Hepatocyte (in vitro differentiated cells): ENCODE results near the gene IL20RB.

Source experiments
- EZH2phosphoT487 ChIP-seq: fragments of 200-600 bp; sonication (generic); IDR thresholded peaks from one replicate; pipeline ENCODE4 v1.6.1; 2018; ENCODE audit warnings: antibody characterized with exemption, mild to moderate bottlenecking, low read depth, moderate library complexity; ENCODE audit not compliant: unreplicated experiment, severe bottlenecking
- TF ChIP-seq, protein P1 (sequence below): fragments of 200-600 bp; sonication (generic); IDR thresholded peaks from 2 replicates; pipeline ENCODE4 v1.5.1; 2016; ENCODE audit warnings: antibody characterized with exemption, mild to moderate bottlenecking; ENCODE audit not compliant: poor library complexity

DNA sequence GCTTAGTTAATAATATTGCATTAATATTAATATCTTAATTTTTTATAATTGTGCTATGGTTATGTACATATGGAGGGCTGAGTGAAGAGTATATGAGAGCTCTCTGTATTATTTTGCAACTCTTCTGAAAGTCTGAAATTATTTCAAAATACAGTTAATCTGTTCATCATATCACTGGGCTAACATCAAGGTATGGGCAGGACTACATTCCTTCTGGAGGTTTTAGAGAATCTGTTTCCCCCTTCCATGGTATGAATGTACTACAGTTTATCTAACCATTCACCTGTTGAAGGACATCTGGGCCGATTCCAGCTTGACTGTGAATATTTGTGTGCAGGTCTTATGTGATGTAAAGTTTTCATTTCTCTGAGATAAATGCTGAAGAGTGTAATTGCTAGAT lies 5.1 kb downstream of the IL20RB start:
- TF ChIP-seq, protein P1, sequence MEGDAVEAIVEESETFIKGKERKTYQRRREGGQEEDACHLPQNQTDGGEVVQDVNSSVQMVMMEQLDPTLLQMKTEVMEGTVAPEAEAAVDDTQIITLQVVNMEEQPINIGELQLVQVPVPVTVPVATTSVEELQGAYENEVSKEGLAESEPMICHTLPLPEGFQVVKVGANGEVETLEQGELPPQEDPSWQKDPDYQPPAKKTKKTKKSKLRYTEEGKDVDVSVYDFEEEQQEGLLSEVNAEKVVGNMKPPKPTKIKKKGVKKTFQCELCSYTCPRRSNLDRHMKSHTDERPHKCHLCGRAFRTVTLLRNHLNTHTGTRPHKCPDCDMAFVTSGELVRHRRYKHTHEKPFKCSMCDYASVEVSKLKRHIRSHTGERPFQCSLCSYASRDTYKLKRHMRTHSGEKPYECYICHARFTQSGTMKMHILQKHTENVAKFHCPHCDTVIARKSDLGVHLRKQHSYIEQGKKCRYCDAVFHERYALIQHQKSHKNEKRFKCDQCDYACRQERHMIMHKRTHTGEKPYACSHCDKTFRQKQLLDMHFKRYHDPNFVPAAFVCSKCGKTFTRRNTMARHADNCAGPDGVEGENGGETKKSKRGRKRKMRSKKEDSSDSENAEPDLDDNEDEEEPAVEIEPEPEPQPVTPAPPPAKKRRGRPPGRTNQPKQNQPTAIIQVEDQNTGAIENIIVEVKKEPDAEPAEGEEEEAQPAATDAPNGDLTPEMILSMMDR = no peak
- TF ChIP-seq EZH2phosphoT487 = no peak
